ENCODE measurements around the gene PRRT2.

The PRRT2 gene

DNA sequence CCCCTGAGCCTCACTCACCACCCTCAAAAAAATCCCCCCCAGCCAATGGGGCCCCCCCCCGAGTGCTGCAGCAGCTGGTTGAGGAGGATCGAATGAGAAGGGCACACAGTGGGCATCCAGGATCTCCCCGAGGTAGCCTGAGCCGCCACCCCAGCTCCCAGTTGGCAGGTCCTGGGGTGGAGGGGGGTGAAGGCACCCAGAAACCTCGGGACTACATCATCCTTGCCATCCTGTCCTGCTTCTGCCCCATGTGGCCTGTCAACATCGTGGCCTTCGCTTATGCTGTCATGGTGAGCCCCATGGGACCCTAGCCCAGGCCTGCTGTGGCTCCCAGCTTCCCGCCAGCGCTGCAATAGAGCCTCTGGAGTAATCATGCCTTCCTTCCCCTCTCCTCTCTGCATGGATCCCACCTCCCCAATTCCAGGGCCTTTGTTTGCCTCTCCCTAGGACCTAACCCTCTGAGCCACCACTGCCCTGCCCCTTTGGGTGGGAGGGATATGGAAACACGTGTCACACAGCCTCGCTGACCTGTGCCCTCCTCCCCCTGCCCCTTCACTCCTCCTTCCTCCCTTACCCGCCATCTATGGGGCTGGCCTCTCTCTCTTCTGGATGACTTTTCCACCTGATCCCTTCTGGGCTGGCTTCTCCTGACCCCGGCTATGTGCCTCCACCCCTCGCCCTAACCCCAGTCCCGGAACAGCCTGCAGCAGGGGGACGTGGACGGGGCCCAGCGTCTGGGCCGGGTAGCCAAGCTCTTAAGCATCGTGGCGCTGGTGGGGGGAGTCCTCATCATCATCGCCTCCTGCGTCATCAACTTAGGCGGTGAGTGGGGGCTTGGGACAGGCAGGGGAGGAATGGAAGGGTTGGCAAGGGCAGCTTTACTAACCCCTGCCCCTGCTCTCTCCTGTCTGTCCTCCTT, 1.9 kb downstream of the PRRT2 start:
- no peak overlapping the region for H3K4me3 ChIP-seq (replicated peaks; ENCODE audit: low read depth, low read length)
- no peak for DNase-seq (ENCODE audit: extremely low read depth, low read depth)
- TF ChIP-seq, protein P1, sequence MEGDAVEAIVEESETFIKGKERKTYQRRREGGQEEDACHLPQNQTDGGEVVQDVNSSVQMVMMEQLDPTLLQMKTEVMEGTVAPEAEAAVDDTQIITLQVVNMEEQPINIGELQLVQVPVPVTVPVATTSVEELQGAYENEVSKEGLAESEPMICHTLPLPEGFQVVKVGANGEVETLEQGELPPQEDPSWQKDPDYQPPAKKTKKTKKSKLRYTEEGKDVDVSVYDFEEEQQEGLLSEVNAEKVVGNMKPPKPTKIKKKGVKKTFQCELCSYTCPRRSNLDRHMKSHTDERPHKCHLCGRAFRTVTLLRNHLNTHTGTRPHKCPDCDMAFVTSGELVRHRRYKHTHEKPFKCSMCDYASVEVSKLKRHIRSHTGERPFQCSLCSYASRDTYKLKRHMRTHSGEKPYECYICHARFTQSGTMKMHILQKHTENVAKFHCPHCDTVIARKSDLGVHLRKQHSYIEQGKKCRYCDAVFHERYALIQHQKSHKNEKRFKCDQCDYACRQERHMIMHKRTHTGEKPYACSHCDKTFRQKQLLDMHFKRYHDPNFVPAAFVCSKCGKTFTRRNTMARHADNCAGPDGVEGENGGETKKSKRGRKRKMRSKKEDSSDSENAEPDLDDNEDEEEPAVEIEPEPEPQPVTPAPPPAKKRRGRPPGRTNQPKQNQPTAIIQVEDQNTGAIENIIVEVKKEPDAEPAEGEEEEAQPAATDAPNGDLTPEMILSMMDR (IDR thresholded peaks at IDR 0.05; ENCODE audit: low read depth, low read length, missing control alignments) = no peak

DNA sequence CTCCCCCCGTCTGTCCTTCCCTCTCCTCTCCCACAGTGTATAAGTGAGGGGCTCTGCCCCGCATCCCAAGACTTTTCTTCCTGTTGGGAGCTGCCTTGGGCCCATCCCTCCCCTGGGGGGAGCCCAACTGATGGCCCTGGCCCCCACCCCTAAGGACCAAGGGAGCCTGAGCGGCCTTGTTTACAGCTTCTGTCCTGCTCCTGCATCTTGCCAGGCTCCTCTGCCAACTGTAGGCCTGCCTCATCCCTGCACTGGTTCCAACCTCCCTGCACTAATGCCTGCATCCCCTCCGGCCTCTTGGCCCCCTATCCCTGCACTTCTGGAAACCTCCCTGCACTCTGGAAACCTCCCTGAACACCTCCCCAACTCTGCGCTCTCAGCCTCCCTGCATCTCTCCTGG, 2.6 kb downstream of the PRRT2 start:
- H3K4me3 ChIP-seq (replicated peaks; ENCODE audit: low read depth, low read length) = peak overlapping the region; percentile 87
- DNase-seq (ENCODE audit: extremely low read depth, low read depth) = no peak
- TF ChIP-seq, protein P1 (IDR thresholded peaks at IDR 0.05; ENCODE audit: low read depth, low read length, missing control alignments) = no peak

DNA sequence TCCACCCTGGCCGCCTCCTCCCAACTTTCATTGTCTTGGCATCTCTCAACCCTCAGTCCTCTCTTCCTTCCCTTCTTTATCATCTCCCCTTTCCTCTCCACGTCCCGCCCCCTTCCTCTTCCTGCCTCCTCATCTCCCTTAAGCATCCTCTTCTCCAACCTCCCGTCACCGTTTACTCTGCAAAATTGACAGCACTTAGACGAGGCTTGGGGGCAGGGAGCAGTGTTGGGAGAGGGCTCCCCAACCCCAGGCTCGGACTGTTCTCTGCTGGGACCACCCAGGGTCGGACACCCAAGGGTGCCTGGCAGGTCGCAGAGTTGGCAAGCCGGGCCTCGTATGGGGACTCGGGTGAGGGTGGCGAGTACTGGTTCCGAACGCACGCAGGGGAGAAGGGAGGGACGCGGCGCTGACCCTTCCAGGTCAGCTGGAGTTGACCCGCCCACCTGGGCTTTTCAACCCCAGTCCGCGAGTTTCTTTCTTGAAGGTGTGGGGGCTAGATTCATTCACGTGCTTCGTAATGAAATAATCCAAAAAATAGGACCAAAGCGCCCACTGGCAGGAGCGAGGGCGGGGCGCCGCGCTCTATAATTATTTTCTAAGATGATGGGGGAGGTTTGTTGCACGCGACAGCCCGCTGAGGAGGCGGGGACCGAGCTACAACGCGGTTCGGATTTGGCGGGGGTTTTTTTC, 3.2 kb downstream of the PRRT2 start:
- H3K4me3 ChIP-seq (replicated peaks; ENCODE audit: low read depth, low read length) = peak overlapping the region; percentile 87
- TF ChIP-seq, protein P1 (IDR thresholded peaks at IDR 0.05; ENCODE audit: low read depth, low read length, missing control alignments) = no peak
- no peak for DNase-seq (ENCODE audit: extremely low read depth, low read depth)

DNA sequence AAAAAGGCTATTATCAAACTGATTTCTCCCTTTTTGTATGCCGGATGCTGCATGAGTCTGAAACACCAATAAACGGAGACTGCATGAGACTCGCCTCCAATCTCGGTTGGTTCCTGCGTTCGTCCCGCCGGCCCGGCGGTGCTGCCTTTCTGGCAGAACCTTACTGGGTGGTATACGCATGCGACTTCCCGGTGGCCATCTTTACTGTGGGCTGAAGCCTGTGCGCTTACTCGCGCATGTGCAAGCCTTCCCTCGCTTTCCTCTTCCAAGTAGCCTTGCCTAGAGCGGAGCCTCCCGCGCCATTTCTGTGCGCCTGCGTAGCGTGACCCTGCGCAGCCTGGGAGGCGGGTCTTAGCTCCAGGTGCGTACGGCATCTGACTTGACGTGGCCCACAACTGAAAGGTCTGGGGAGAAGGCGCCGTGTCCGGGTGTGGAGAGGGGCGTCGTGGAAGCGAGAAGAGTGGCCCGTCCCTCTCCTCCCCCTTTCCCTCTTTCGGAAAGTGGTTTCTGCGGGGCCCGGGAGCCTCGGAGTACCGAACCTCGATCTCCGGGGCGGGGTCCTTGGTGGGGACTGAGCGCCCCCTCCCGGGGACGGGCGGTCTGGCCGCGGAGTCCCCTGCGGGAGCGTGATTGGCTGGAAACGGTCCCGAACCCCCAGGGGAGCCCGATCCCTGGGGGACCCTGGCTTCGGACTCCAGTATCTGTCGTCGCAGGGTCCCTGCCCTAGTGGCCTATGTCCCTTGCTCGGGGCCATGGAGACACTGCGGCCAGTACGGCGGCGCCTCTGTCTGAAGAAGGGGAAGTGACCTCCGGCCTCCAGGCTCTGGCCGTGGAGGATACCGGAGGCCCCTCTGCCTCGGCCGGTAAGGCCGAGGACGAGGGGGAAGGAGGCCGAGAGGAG, 4.0 kb downstream of the PRRT2 start, which contains the start of gene PAGR1:
TSS of gene PAGR1 (plus strand) at position 360 of the 901 bp plus-strand sequence. CDS start at position 734, 374 bp downstream.
- peak within 1 kb of the TSS; percentile 87 for H3K4me3 ChIP-seq (replicated peaks; ENCODE audit: low read depth, low read length)
- DNase-seq (ENCODE audit: extremely low read depth, low read depth) = peak; percentile 99
- TF ChIP-seq, protein P1 (IDR thresholded peaks at IDR 0.05; ENCODE audit: low read depth, low read length, missing control alignments) = peak; percentile 90

DNA sequence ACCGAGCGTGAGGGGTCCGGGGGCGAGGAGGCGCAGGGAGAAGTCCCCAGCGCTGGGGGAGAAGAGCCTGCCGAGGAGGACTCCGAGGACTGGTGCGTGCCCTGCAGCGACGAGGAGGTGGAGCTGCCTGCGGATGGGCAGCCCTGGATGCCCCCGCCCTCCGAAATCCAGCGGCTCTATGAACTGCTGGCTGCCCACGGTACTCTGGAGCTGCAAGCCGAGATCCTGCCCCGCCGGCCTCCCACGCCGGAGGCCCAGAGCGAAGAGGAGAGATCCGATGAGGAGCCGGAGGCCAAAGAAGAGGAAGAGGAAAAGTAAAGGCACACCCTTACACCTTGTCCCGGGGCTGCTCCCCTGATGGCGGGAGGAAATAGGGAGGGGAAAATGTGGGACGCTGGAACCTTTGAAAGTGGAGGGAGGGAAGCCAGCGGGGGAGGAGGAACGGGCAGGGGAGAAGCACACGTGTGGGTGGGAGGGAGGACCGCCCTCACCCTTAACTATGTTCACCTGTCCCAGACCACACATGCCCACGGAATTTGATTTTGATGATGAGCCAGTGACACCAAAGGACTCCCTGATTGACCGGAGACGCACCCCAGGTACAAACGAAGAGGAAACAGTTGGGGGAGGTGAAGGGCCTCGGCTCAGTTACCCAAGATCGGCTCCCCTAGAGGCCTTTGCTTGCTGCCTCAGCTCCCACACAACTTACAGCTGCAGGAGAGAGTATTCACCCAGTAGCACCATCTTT, 4.9 kb downstream of the PRRT2 start:
- peak overlapping the region; percentile 87 for H3K4me3 ChIP-seq (replicated peaks; ENCODE audit: low read depth, low read length)
- no peak for DNase-seq (ENCODE audit: extremely low read depth, low read depth)
- TF ChIP-seq, protein P1 (IDR thresholded peaks at IDR 0.05; ENCODE audit: low read depth, low read length, missing control alignments) = no peak

Measured in HFF-Myc (cell line).